Endothelial cell of umbilical vein (primary cell): ENCODE measurements around the gene MIGA2. TPM values are rescaled to one million over a fixed set of nuclear protein-coding genes. Genes with fewer than 3 reads are reported as not detected.

Experiments used
- BruUV-seq: library from RNA; stranded (reverse); fragments of 400-500 nt; replicated peaks from 2 replicates; lab custom pipeline; 2021; lab: Mats Ljungman, UMichigan
- CTCF ChIA-PET: fragments of 300-600, 350-600 bp; sonication (Branson Sonifier 250); formaldehyde crosslinking; loops from one replicate; lab custom pipeline; 2021; ENCODE audit warnings: antibody characterized with exemption, inconsistent platforms; lab: Charles Lee
- POLR2A ChIA-PET: fragments of 300-600, 350-600 bp; sonication (Branson Sonifier 250); formaldehyde crosslinking; loops from one replicate; lab custom pipeline; 2021; ENCODE audit warnings: antibody characterized with exemption, inconsistent platforms; lab: Charles Lee
- DNase-seq: peaks from one replicate; pipeline ENCODE4 v3.0.0-alpha.2; 2011; ENCODE audit warnings: low read depth, low spot score
- FAIRE-seq: peaks from 2 replicates; lab custom pipeline; 2011; peaks lifted over from hg19 to GRCh38; lab: Jason Lieb, UNC
- H2AFZ ChIP-seq: 2 replicates; pipeline ENCODE4 v1.6.0; 2012; ENCODE audit warnings: low read depth, low read length, control low read depth, inconsistent platforms
- H3K27ac ChIP-seq: 2 replicates; pipeline ENCODE4 v1.5.1; 2011; ENCODE audit warnings: low read depth, mild to moderate bottlenecking, control low read depth, low read length, moderate library complexity; ENCODE audit not compliant: insufficient read depth
- H3K27me3 ChIP-seq, 2 experiments: 2 replicates each; pipeline versions ENCODE4 v1.6.0 to v1.6.1; 2011; ENCODE audit warnings: low read length in 2 of 2, mixed read lengths in 1 of 2; ENCODE audit not compliant: control insufficient read depth in 2 of 2, insufficient read depth in 2 of 2
- H3K36me3 ChIP-seq, 2 experiments: 2 replicates in 1 of 2; 3 replicates in 1 of 2; pipeline ENCODE4 v1.5.1; 2011; ENCODE audit warnings: low read length in 2 of 2, mild to moderate bottlenecking in 1 of 2, moderate library complexity in 1 of 2; ENCODE audit not compliant: control insufficient read depth in 2 of 2, insufficient read depth in 2 of 2; ENCODE audit errors: extremely low read depth in 1 of 2
- H3K4me1 ChIP-seq: 3 replicates; pipeline ENCODE4 v1.5.1; 2011; ENCODE audit warnings: mild to moderate bottlenecking, low read length; ENCODE audit not compliant: control insufficient read depth, insufficient read depth; ENCODE audit errors: extremely low read depth
- H3K4me2 ChIP-seq: 2 replicates; pipeline ENCODE4 v1.6.1; 2011; ENCODE audit warnings: low read length, control low read depth, mixed read lengths; ENCODE audit not compliant: insufficient read depth
- H3K4me3 ChIP-seq, 3 experiments: fragments of 200-600 bp in 1 of 3; sonication (generic), shearing (Covaris generic) in 1 of 3; replicated peaks in 1 of 3; 2 replicates each; pipeline ENCODE4 v1.5.1; 2011 to 2016; ENCODE audit warnings: control low read depth in 3 of 3, low read length in 3 of 3, mild to moderate bottlenecking in 2 of 3, inconsistent platforms in 1 of 3, low read depth in 1 of 3, moderate library complexity in 1 of 3; ENCODE audit not compliant: insufficient read depth in 1 of 3
- H3K79me2 ChIP-seq: 2 replicates; pipeline ENCODE4 v1.6.0; 2012; ENCODE audit warnings: low read length, inconsistent platforms; ENCODE audit not compliant: control insufficient read depth, insufficient read depth
- H3K9ac ChIP-seq: replicated peaks from 2 replicates; pipeline ENCODE3; 2011; ENCODE audit warnings: low read length, control low read depth; ENCODE audit not compliant: insufficient read depth; ENCODE audit errors: extremely low read depth
- H3K9me1 ChIP-seq: replicated peaks from 3 replicates; pipeline ENCODE4 v1.6.0; 2011; ENCODE audit warnings: mild to moderate bottlenecking, low read length; ENCODE audit not compliant: control insufficient read depth, insufficient read depth; ENCODE audit errors: extremely low read depth
- H3K9me3 ChIP-seq: replicated peaks from 2 replicates; pipeline ENCODE4 v1.5.1; 2012; ENCODE audit warnings: low read length, inconsistent platforms; ENCODE audit not compliant: control insufficient read depth, insufficient read depth
- H4K20me1 ChIP-seq: replicated peaks from 2 replicates; pipeline ENCODE3; 2011; ENCODE audit warnings: mild to moderate bottlenecking, low read length; ENCODE audit not compliant: control insufficient read depth, insufficient read depth; ENCODE audit errors: extremely low read depth
- EZH2 ChIP-seq: IDR thresholded peaks from 2 replicates; pipeline ENCODE4 v1.6.1; 2012; ENCODE audit warnings: borderline replicate concordance, low read depth, mild to moderate bottlenecking, moderate library complexity, low read length, inconsistent platforms; ENCODE audit not compliant: severe bottlenecking
- FOS ChIP-seq: IDR thresholded peaks from 2 replicates; pipeline ENCODE4 v1.6.1; 2011; ENCODE audit warnings: mild to moderate bottlenecking, low read length, moderate library complexity, borderline replicate concordance; ENCODE audit not compliant: insufficient read depth
- GATA2 ChIP-seq: IDR thresholded peaks from 2 replicates; pipeline ENCODE4 v1.7.0; 2011; ENCODE audit warnings: low read depth, mild to moderate bottlenecking, moderate library complexity, mixed read lengths, low read length; ENCODE audit not compliant: insufficient read length, insufficient read depth
- JUN ChIP-seq: IDR thresholded peaks from 2 replicates; pipeline ENCODE4 v1.6.1; 2011; ENCODE audit warnings: borderline replicate concordance, low read depth; ENCODE audit not compliant: insufficient read length, insufficient read depth
- MYC ChIP-seq: IDR thresholded peaks from one replicate; pipeline ENCODE4 v1.6.1; 2011; ENCODE audit warnings: mild to moderate bottlenecking, low read depth, low read length
- POLR2A ChIP-seq: IDR thresholded peaks from 2 replicates; pipeline ENCODE4 v1.6.1; 2012; ENCODE audit warnings: low read depth, mild to moderate bottlenecking, control low read depth, low read length
- POLR2AphosphoS5 ChIP-seq: IDR thresholded peaks from 2 replicates; pipeline ENCODE4 v1.6.1; 2012; ENCODE audit warnings: low read depth, mild to moderate bottlenecking, control low read depth, low read length, moderate library complexity; ENCODE audit not compliant: insufficient read depth
- dilution Hi-C: fragments of 300-500 bp; cut with MboI; formaldehyde crosslinking; loops from one replicate; pipeline ENCODE4 v1.15.0; 2019; ENCODE audit warnings: low sequenced_read_pairs; ENCODE audit not compliant: extremely low pct_ligation_motif_present
- intact Hi-C: fragments of 100-400 bp; cut with micrococcal nuclease; formaldehyde crosslinking; loops from one replicate; pipeline ENCODE4 v1.10.0; 2022
- polyA plus RNA-seq, 4 experiments: library from polyadenylated mRNA; depleted of rRNA in 3 of 4; stranded (reverse) in 3 of 4; unstranded in 1 of 4; fragments of >200 nt; gene quantifications; 2 replicates each; pipeline versions ENCODE4 v1.2.1 to v1.2.3, GENCODE V29; 2011 to 2012; ENCODE audit warnings: missing spikeins in 1 of 4
- total RNA-seq: library from RNA; stranded (reverse); gene quantifications from 2 replicates; pipeline ENCODE4 v1.2.3, GENCODE V29; 2021
- TF ChIP-seq, protein P1 (sequence below): IDR thresholded peaks from 2 replicates; pipeline ENCODE4 v1.6.1; 2011; ENCODE audit not compliant: insufficient read depth, insufficient read length
- TF ChIP-seq, protein P2 (sequence below), 2 donors: IDR thresholded peaks; 1 replicate in 1 of 2; 2 replicates in 1 of 2; pipeline ENCODE4 v1.5.1; 2011; ENCODE audit warnings: low read length in 2 of 2, mild to moderate bottlenecking in 2 of 2, moderate library complexity in 2 of 2, control low read depth in 1 of 2, inconsistent platforms in 1 of 2, low read depth in 1 of 2; ENCODE audit not compliant: insufficient read depth in 1 of 2; ENCODE audit errors: extremely low read depth in 1 of 2

Gene MIGA2
- total and polyA plus RNA-seq, 2 donors (not counting 3 experiments of a cell fraction or from before 2014, with no cell fraction given), result 27.7 to 28.0 TPM

DNA sequence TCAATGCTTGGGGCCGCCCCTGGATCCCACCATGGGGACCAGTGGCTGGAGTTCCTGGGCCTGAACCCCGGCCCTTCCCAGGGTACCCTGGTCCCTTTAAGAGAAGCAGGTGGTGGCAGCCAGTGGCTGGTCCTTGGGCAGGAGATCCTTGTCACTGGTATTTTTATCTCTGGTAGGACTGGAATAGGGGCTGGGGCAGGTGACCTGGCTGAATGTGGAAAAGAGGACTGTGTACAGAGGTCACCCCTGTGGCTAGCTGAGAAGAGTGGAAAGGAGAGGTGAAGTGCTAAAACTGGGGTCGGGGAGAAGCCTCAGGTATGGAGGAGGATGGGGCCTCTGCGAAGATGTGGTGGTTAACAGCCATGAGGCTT is 67.2 kb downstream of the MIGA2 start:
- CTCF ChIA-PET, result interaction anchor here (1.0 to 1.7 kb wide), 4 partner anchors 9 to 521 kb away, joined by 3 to 8 read pairs (median 4); no protein-coding TSS in a partner anchor
- DNase-seq, result no peak
- intact Hi-C loops, result no loop called here
- no peak overlapping the region for H3K4me2 ChIP-seq
- no peak overlapping the region for H3K9ac ChIP-seq
- H3K27me3 ChIP-seq, result no peaks in the 10 kb centered on the region
- H3K36me3 ChIP-seq, result peaks cover 3% of the 10 kb centered on the region in 2 experiments
- dilution Hi-C loops, result no loop called here
- no peaks in the 10 kb centered on the region for H3K79me2 ChIP-seq
- no peak overlapping the region for H3K4me3 ChIP-seq
- TF ChIP-seq POLR2A (no peak), POLR2AphosphoS5 (no peak), EZH2 (no peak), FOS (no peak), MYC (no peak), GATA2 (no peak), JUN (no peak)
- TF ChIP-seq, protein P1, sequence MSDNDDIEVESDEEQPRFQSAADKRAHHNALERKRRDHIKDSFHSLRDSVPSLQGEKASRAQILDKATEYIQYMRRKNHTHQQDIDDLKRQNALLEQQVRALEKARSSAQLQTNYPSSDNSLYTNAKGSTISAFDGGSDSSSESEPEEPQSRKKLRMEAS, result no peak
- TF ChIP-seq, protein P2, sequence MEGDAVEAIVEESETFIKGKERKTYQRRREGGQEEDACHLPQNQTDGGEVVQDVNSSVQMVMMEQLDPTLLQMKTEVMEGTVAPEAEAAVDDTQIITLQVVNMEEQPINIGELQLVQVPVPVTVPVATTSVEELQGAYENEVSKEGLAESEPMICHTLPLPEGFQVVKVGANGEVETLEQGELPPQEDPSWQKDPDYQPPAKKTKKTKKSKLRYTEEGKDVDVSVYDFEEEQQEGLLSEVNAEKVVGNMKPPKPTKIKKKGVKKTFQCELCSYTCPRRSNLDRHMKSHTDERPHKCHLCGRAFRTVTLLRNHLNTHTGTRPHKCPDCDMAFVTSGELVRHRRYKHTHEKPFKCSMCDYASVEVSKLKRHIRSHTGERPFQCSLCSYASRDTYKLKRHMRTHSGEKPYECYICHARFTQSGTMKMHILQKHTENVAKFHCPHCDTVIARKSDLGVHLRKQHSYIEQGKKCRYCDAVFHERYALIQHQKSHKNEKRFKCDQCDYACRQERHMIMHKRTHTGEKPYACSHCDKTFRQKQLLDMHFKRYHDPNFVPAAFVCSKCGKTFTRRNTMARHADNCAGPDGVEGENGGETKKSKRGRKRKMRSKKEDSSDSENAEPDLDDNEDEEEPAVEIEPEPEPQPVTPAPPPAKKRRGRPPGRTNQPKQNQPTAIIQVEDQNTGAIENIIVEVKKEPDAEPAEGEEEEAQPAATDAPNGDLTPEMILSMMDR (IDR thresholded peaks at IDR 0.05; ENCODE audit: extremely low read depth in 1 of 2, insufficient read depth in 1 of 2, low read depth in 1 of 2, low read length in 2 of 2), result no peak
- H3K4me1 ChIP-seq, result no peaks in the 10 kb centered on the region
- POLR2A ChIA-PET, result no interaction called here
- no peaks in the 10 kb centered on the region for H3K9me1 ChIP-seq
- no peak overlapping the region for H2AFZ ChIP-seq
- no peak for FAIRE-seq
- H4K20me1 ChIP-seq, result no peaks in the 10 kb centered on the region
- H3K9me3 ChIP-seq, result no peaks in the 10 kb centered on the region
- H3K27ac ChIP-seq, result no peak overlapping the region
- no TSS peak for BruUV-seq
